Esophagus squamous epithelium (tissue), 5 donors: ENCODE results near the gene CCAR1. TPM values are rescaled to one million over a fixed set of nuclear protein-coding genes. Genes with fewer than 3 reads are reported as not detected.
"Not testable (repeated sequence)": the region's sequence is repeated elsewhere in the genome, so short reads cannot be mapped to it uniquely, and the experiment has no call there.

Source experiments
- DNase-seq: peaks from one replicate; lab custom pipeline; 2025; lab: John Stamatoyannopoulos, UW
- H3K27ac ChIP-seq, 4 donors: fragments of 200-600 bp; sonication (generic); one replicate each; pipeline ENCODE4 v1.5.1; 2016 to 2019; ENCODE audit warnings: mild to moderate bottlenecking in 1 of 4
- H3K27me3 ChIP-seq, 4 donors: fragments of 200-600 bp; sonication (generic); 1 replicate in 3 of 4; 2 replicates in 1 of 4; pipeline versions ENCODE4 v1.5.1 to v1.6.0; 2017 to 2021; ENCODE audit warnings: antibody characterized with exemption in 1 of 4
- H3K36me3 ChIP-seq, 3 donors: fragments of 200-600 bp; sonication (generic); one replicate each; pipeline ENCODE4 v1.5.1; 2016 to 2019
- H3K4me1 ChIP-seq, 3 donors: fragments of 200-600 bp; sonication (generic); one replicate each; pipeline ENCODE4 v1.5.1; 2017 to 2019
- H3K4me3 ChIP-seq, 4 donors: fragments of 200-600 bp; sonication (generic); 1 replicate in 3 of 4; 2 replicates in 1 of 4; pipeline ENCODE4 v1.5.1; 2016 to 2019; ENCODE audit warnings: mild to moderate bottlenecking in 2 of 4, moderate library complexity in 1 of 4
- H3K9me3 ChIP-seq, 3 donors: fragments of 200-600 bp; sonication (generic); one replicate each; pipeline ENCODE4 v1.5.1; 2016 to 2019
- CTCF ChIP-seq, 6 experiments: fragments of 450-650 bp in 4 of 6; fragments of 200-600 bp in 2 of 6; sonication (generic) in 2 of 6; IDR thresholded peaks; one replicate each; pipeline ENCODE4 v1.5.1; 2016 to 2019; ENCODE audit warnings: antibody characterized with exemption in 6 of 6, mild to moderate bottlenecking in 4 of 6, moderate library complexity in 4 of 6
- POLR2A ChIP-seq, 4 donors: fragments of 450-650 bp; IDR thresholded peaks; one replicate each; pipeline ENCODE4 v1.6.1; 2017; ENCODE audit warnings: antibody characterized with exemption in 4 of 4, mild to moderate bottlenecking in 4 of 4, moderate library complexity in 3 of 4
- WGBS, 2 donors: methylation state at CpG; one replicate each; pipeline ENCODE4 v1.1.5; 2018; 5-methylcytosine and 5-hydroxymethylcytosine counted together
- intact Hi-C: fragments of 100-400 bp; cut with DNase I; formaldehyde crosslinking; loops from one replicate; pipeline ENCODE4 v1.15.0; 2022
- total RNA-seq, 4 donors: library from RNA; depleted of rRNA; stranded (reverse); fragments of >200 nt; gene quantifications; one replicate each; pipeline ENCODE4 v1.1.0, GENCODE V29; 2016
- donor health status: DM: yes; HTN: yes; CAD: no.

CCAR1 gene
- total RNA-seq, 4 donors from 2014 or later = 30.4 to 60.1 (median 44.1) TPM

- Histone ChIP-seq H3K9me3 (no peaks in the 10 kb centered on the region), H3K4me1 (no peaks in the 10 kb centered on the region), H3K4me3 (no peak overlapping the region), H3K36me3 (no peaks in the 10 kb centered on the region), H3K27me3 (no peaks in the 10 kb centered on the region), H3K27ac (no peak overlapping the region)
- DNase-seq = no peak
- intact Hi-C loops = no loop called here
- TF ChIP-seq POLR2A (IDR thresholded peaks at IDR 0.05) (no peak), CTCF (IDR thresholded peaks at IDR 0.05) (no peak)
- 90 to 100% methylated on average over 1 of the region's 1 CpG for WGBS, 2 donors
These were observed 83.7 kb downstream of the CCAR1 start for GRCh38 chr10:68804692-68805091.

- DNase-seq, H3K27me3 ChIP-seq, H3K36me3 ChIP-seq, H3K27ac ChIP-seq, H3K9me3 ChIP-seq, intact Hi-C loops, H3K4me1 ChIP-seq, H3K4me3 ChIP-seq: not testable (repeated sequence)
- 89 to 93% methylated on average over 9 of the region's 9 CpGs for WGBS, 2 donors
These were observed 89.8 kb downstream of the CCAR1 start for GRCh38 chr10:68810830-68811229.

GRCh38 chr10:68811314-68812009 lies 90.4 kb downstream of the CCAR1 start:
- TF ChIP-seq POLR2A (IDR thresholded peaks at IDR 0.05) = no peak
- no peak for TF ChIP-seq CTCF (IDR thresholded peaks at IDR 0.05)
- Histone ChIP-seq H3K27ac (no peak overlapping the region), H3K4me1 (no peaks in the 10 kb centered on the region), H3K27me3 (no peaks in the 10 kb centered on the region), H3K36me3 (no peaks in the 10 kb centered on the region), H3K4me3 (no peak overlapping the region), H3K9me3 (no peaks in the 10 kb centered on the region)
- DNase-seq = no peak
- intact Hi-C loops = no loop called here
- WGBS, 2 donors = 80 to 86% methylated on average over 7 of the region's 7 CpGs

GRCh38 chr10:68812420-68812819 lies 91.4 kb downstream of the CCAR1 start:
- Histone ChIP-seq H3K27me3 (no peaks in the 10 kb centered on the region), H3K36me3 (no peaks in the 10 kb centered on the region), H3K27ac (no peak overlapping the region), H3K4me1 (no peaks in the 10 kb centered on the region), H3K9me3 (no peaks in the 10 kb centered on the region), H3K4me3 (no peak overlapping the region)
- no peak for DNase-seq
- WGBS, 2 donors = 67 to 87% methylated on average over 2 to 3 of the region's 4 CpGs
- intact Hi-C loops = no loop called here
- TF ChIP-seq POLR2A (IDR thresholded peaks at IDR 0.05) (no peak), CTCF (IDR thresholded peaks at IDR 0.05) (no peak)

- Histone ChIP-seq H3K36me3 (no peaks in the 10 kb centered on the region), H3K27me3 (no peaks in the 10 kb centered on the region), H3K27ac (no peak overlapping the region), H3K4me1 (no peaks in the 10 kb centered on the region), H3K4me3 (no peak overlapping the region), H3K9me3 (no peaks in the 10 kb centered on the region)
- intact Hi-C loops = no loop called here
- TF ChIP-seq POLR2A (IDR thresholded peaks at IDR 0.05) = no peak
- TF ChIP-seq CTCF (IDR thresholded peaks at IDR 0.05) = no peak
- DNase-seq = no peak
These were observed 92.5 kb downstream of the CCAR1 start for GRCh38 chr10:68813559-68813958.
